Neural progenitor cell (in vitro differentiated cells): ENCODE data around the gene COMMD7.
"Not testable (repeated sequence)": the region's sequence is repeated elsewhere in the genome, so short reads cannot be mapped to it uniquely, and the experiment has no call there.

ENCODE experiments used
- EZH2 ChIP-seq: fragments of 200-600 bp; sonication (generic); IDR thresholded peaks from 2 replicates; pipeline ENCODE4 v1.6.1; 2017; ENCODE audit warnings: antibody characterized with exemption, mild to moderate bottlenecking, moderate library complexity
- TF ChIP-seq, protein P1 (sequence below): fragments of 200-600 bp; sonication (generic); IDR thresholded peaks from 2 replicates; pipeline ENCODE4 v1.5.1; 2017; ENCODE audit warnings: antibody characterized with exemption, mild to moderate bottlenecking

DNA sequence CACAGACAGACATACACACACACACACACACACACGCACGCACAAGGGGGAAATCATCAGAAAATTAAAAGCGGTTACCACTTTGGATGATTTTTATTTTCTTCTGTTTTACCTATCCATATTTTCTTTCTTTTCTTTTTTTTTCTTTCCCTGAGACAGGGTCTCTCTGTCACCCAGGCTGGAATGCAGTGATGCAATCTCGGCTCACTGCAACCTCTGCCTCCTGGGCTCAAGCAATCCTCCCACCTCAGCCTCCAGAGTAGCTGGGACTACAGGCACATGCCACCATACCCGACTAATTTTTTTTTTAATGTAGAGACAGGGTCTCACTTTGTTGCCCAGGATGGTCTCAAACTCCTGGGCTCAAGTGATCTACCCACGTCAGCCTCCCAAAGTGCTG, 14.8 kb downstream of the COMMD7 start:
- TF ChIP-seq, protein P1, sequence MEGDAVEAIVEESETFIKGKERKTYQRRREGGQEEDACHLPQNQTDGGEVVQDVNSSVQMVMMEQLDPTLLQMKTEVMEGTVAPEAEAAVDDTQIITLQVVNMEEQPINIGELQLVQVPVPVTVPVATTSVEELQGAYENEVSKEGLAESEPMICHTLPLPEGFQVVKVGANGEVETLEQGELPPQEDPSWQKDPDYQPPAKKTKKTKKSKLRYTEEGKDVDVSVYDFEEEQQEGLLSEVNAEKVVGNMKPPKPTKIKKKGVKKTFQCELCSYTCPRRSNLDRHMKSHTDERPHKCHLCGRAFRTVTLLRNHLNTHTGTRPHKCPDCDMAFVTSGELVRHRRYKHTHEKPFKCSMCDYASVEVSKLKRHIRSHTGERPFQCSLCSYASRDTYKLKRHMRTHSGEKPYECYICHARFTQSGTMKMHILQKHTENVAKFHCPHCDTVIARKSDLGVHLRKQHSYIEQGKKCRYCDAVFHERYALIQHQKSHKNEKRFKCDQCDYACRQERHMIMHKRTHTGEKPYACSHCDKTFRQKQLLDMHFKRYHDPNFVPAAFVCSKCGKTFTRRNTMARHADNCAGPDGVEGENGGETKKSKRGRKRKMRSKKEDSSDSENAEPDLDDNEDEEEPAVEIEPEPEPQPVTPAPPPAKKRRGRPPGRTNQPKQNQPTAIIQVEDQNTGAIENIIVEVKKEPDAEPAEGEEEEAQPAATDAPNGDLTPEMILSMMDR: not testable (repeated sequence)
- TF ChIP-seq EZH2: not testable (repeated sequence)
